Stimulated activated CD8-positive, alpha-beta memory T cell treated with anti-CD3 and anti-CD28 coated beads, Interleukin-15, amount 100 ng/mL, for 24 hours (primary cell): ENCODE data around the gene DACH1.

ENCODE experiments used
- DNase-seq: peaks from one replicate; pipeline ENCODE4 v3.0.0-alpha.2; 2020; ENCODE audit warnings: low read depth

The DACH1 gene

DNA sequence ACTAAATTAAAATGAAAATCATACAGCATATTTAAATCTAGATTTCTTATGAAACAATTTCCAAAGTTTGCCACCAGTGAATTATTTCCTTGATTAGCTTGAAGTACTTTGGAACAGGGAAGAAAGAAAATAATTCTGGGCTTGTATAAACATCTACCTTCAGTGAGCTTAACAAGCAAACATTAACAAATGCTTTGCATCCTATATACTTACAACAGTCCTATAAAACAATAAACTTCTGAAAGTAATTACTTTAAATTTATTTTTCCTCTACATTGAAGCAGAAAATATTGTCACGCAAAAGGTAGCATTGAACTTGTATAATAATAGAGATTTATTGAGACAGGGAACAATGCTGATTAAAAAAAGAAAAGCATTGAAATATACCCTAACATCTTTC is 164.8 kb downstream of the DACH1 start:
- DNase-seq, result no peak

DNA sequence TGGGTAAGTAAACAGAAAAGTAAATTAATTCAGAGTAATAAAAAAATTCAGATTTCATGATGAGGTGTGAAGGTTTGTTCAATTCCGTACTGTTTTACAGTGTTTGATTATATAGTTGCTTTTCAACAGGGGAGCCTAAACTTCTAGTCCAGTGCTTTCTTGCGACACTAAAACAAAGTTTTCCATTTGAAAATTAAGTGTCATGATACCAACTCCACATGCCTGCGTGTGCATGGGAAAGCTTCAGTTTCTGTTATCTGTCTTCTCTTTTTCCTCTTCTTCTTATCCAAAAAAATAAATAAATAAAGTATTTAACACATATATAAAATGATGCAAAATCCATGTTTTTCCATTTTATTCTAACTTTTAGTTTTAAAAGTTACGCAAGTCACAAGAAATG is 165.3 kb downstream of the DACH1 start:
- DNase-seq, result no peak

DNA sequence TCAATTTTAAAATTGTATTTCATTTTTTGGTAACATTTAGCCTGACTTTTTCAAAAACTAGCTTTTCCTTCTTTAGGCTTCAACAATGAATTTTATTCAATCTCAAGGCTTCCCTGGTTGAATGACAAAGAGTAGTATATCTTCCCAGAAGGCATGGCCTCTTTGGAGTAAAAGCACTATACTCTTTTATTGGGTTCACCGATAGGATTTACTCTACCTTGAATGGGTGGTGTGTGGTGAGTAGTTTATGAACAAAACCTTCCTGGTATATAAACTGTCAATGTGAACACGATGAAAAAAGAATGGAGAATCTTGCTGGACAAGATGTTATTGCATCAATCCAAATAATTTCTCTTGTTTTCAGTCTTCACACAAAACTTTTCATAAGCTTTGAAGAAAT is 167.7 kb downstream of the DACH1 start:
- no peak for DNase-seq

- no peak for DNase-seq
Observed at GRCh38 chr13:71695662-71696061, 171.3 kb downstream of the DACH1 start.

- DNase-seq, result no peak
Observed at GRCh38 chr13:71685072-71685471, 181.9 kb downstream of the DACH1 start.

GRCh38 chr13:71681901-71682613 is 184.9 kb downstream of the DACH1 start:
- no peak for DNase-seq

DNA sequence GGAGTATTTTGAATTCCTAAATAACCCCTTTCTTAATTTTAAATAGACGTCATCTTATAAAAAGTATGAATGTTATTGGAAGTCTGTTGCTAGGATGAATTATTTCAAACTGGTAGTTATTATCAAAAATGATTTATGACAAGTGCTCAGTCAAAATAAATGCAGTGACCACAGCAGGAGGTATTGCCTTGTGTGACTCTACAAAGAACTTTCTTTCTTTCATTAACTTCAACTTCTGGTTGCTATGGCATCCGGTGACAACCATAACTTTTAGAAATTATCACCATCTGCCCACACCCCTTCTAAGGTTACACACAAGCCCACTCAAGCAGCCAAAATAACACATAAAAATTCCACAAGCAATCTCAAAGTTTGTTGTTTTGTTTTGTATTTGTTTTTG is 189.9 kb downstream of the DACH1 start:
- DNase-seq, result no peak

DNA sequence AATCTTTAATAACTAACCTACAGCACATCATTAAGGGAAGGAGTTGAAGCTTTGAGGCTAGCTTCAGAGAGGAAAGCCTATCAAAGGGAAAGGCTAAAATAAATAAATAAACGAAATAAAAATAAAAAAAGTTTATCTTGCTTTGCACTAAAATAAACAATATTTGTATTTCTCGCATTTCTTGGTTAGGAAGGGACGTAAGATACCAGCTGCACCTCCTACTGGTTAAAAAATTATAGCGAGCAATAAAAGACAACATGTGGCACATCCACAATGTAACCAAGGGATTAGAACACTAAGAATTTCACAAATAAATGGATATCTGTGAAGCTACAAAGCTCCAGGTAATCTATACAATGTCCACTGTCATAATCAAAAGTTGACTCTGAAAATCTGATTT is 194.5 kb downstream of the DACH1 start:
- DNase-seq, result no peak

DNA sequence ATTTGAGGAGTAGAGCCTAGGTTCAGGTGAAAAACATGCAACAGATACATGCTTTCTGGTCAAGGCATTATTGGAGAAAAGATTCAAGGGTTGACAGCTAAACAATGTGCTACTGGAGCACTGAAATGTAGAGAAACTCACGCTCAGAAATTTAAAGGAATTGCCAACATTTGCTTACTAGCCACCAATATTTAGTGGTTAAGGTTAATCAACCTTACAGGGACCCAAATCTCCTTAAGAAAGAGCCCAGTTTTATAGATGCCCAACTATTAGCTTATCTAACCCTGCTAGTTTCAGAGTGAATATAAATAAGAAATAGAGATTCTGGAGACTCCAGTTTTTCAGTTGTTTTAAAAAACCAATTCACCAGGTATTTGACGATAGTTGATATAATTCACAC is 203.6 kb downstream of the DACH1 start:
- DNase-seq, result no peak

DNA sequence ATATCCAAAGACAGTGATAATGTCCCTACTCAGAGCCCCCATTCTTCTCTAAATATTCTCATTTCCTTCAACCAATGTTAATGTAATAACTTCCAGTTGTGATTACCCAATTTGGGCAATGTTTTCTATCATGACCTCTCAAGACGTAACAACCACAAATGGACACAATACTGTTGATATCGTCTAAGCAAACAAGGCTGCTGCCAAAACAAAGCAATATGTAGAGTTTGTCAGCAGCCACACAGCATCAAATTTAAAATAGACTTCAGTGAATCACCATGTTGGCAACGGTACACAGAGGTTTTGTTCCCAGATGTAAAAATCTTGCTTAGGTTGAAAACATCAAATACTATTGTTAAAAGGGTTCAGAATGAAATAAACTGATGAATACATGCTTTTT is 205.1 kb downstream of the DACH1 start:
- no peak for DNase-seq

- no peak for DNase-seq
Observed at GRCh38 chr13:71659404-71659803, 207.6 kb downstream of the DACH1 start.

DNA sequence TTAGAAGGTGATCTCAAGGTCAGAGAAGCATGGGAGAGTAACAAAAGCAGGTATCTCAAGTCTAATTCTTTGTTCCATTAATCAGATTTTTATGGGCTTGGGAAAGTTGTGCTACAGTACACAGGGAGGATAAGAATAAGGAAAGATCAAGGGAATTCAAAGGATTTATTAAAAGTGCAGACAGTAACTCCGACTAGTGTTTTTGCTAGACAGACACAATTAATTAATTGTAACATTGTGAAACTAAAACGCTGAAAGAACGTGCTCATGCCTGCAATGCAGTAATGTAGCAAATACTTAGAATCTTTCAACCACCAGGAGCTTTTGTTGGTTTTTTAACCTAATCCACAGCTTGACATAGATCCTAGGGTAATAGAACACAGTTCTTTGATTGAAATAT is 221.5 kb downstream of the DACH1 start:
- no peak for DNase-seq

DNA sequence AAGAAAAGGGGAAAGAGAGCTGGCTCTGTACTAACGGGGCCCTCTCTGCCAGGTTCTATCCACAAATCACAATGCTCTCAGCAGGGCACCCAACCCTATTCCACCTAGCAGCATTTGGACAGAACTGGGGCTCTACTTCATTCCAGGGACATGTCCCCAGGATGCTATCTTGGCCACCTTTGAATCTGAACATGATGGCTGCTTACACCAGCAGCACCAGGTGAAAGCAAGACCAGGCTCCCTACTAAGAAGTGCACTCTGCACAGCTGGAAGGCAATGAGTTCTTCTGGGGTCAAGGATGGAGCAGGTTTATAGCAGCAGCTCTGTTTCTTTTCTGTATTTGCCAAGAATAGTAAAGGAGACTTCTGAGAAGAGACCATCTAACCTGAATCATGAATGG is 222.4 kb downstream of the DACH1 start:
- no peak for DNase-seq

DNA sequence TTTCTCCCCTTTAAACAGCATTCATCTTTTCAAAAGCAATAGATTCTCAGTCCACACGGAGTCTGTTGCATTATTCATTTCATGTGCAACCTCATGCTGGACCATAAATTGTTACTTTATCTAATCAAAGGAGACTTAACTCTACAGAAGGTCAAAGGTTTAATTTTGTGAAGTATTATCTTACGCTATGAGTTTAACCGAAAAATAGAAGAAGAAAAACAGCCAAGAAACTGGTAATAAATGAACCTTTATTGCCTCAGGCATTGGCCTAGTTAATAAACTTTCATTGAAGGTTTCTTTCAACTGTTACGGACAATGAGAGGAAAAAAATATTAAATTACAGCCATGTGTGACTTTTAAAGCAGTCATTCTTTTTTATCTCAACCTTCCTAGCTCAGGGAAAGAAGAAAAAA is 223.6 kb downstream of the DACH1 start:
- DNase-seq, result no peak

DNA sequence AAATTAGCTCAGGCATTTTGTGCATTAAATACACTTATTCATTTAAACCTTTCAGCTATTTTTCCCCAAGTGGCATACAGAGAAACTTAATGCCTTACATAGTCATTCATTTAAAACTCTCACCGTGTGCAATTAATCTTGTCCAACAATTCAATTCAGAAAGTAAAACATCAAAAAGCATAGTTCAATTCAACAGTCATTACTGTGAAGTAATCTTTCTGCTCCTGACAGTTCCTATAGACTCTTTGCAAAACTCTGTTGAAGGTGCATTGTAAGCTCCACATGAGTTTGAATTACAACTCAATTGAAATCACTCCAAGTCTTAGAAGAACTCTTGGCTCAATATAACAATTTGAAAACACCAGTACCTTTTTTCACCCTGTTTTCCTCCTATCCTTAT is 228.3 kb downstream of the DACH1 start:
- no peak for DNase-seq

GRCh38 chr13:71634602-71635443 is 232.2 kb downstream of the DACH1 start:
- DNase-seq, result no peak

GRCh38 chr13:71634182-71634581 is 232.8 kb downstream of the DACH1 start:
- no peak for DNase-seq

DNA sequence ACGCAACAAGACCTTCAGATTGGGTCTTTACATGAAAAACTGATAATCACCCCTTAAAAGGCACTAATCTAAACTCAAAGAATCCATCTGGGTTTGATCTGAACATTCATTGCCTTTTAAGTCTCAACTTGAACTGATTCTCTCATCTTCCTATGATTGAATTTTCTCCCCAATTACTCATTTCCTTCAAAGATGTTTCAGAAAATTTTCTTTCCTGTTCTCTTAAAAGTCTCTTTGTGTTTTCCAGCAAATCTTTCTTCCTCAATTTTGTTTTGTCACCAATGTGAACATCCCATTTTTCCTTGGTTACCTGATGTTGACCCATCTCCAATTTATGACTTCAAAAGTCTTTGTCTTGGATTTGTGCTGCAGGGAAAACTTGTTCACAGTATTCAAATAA is 234.3 kb downstream of the DACH1 start:
- no peak for DNase-seq

- no peak for DNase-seq
Observed at GRCh38 chr13:71632206-71632605, 234.8 kb downstream of the DACH1 start.

- DNase-seq, result no peak
Observed at GRCh38 chr13:71629167-71629566, 237.8 kb downstream of the DACH1 start.

- no peak for DNase-seq
Observed at GRCh38 chr13:71626421-71627117, 240.4 kb downstream of the DACH1 start.

DNA sequence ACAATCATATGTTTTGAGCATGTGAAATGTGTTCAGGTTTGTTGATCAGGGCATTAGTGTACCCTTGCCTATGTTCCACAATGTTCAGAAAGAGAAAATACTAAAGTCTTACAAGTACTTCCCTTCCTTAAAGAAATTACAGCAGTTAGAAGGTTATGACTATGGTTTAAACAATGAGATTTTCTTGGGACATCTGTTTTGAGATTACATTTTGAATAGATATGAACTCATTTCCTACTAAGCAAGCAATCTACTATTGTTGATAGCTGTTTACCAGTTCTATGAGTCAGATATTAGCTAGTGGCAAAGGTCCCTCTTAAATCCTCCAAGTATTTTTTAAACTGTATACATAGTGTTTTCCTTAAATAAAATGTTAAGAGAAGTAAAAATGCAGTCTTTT is 241.3 kb downstream of the DACH1 start:
- DNase-seq, result no peak
